Middle frontal gyrus (tissue), 1 donor: ENCODE data around the gene MLANA.

ENCODE experiments used
- DNase-seq: peaks from one replicate; pipeline ENCODE4 v3.0.0-alpha.2; 2015; ENCODE audit warnings: low spot score; ENCODE audit errors: extremely low spot score

The MLANA gene

DNA sequence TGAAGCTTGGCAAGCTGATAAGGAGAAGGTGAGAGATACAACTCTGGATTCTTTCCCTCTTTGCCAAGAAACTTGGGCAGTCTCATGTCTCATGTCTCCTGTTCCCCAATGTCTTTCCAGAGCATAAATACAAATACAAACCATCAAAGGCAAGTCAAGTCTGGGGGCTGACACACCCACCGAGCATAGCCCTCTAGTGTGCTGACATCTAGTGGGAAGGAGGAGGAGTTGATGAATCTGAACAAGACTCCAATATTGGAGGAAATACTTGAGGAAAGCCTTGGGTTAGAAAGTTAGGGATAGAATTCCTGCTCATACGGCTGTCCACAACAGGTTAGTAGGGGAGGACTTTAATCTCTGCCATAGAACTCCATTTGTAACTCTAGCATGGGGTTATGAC, 8.6 kb downstream of the MLANA start:
- no peak for DNase-seq

DNA sequence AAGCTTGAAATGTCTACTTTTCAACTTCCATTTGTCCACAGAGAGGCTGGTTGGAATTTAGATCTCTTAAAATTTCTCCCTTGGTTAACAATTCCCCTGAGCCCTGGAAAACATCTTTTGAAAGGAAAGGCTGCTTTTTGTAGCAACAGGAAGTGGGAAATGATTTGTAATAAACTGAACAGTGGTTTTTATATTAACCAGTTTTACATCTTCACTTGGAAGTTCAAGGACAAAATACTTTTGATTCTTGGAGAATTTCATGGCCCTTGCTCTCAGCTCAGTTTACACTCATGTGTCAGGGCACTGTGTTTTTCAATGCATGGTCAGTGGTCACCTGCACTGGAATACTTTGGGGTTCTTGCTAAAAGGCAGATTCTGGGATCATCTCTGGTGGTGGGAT, 9.9 kb downstream of the MLANA start:
- no peak for DNase-seq

DNA sequence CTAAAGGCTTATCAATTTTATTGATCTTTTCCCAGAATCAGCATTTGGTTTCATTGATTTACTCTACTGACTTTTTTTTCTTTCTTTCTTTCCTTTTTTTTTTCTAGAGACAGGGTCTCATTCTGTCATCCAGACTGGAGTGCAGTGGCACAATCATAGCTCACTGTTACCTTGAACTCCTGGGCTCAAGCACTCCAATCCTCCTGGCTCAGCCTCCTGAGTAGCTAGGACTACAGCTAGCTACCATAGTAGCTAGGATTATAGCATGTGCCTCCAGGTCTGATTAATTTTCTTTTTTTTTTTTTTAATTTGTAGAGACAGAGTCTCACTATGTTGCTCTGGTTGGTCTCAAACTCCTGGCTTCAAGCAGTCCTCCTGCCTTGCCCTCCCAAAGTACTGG, 11.7 kb downstream of the MLANA start:
- no peak for DNase-seq

DNA sequence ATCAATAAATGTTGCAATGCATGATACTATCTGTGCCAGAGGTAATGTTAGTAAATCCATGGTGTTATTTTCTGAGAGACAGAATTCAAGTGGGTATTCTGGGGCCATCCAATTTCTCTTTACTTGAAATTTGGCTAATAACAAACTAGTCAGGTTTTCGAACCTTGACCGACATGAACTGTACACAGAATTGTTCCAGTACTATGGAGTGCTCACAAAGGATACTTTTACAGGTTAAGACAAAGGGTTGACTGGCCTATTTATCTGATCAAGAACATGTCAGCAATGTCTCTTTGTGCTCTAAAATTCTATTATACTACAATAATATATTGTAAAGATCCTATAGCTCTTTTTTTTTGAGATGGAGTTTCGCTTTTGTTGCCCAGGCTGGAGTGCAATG, 18.2 kb downstream of the MLANA start:
- DNase-seq = no peak

DNA sequence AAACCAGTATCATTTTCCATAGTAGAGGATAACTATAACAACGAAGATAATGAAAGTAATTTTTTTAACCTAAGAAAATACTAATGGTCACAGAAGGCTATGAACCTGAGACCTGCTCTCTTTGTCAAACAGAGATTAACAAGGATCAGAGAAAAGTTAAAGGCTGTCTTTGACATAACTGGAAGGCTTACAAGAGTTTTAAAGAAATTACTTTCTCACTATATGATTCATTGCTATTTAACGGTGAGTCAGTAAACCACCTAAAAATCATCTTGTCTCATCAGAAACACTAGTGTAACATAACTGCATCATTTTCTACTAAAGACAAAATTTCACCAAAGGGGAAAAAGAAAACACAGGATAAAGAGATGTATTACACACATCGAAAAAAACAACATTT, 19.3 kb downstream of the MLANA start:
- DNase-seq = no peak

DNA sequence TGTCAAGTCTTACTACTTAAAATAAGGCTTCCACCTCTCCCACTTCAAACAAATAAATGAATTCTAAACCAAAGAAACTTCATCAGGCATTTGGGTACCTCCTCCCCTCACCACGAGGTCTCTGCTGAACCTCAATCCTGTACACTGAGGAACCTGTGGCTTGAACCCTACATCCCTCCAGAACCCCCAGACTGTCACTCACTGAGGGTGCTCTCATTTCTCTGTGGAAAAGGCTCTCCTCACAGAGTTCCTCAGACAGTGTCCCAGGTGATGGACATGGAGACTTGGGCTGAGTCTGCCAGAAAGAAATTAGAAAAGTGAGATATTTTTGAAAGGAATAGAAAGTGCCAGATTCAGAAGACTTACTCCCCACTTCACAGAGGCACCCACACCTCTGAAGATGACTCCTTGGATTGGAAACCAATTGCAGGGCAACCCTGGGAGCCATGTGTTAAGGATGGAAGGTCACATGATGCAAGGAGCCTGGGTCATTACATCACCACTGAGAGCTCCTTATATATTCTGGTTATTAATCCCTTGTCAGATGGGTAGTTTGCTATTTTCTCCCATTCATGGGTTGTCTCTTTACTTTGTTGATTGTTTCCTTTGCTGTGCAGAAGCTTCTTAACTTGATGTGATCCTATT, 19.8 kb downstream of the MLANA start:
- no peak for DNase-seq

DNA sequence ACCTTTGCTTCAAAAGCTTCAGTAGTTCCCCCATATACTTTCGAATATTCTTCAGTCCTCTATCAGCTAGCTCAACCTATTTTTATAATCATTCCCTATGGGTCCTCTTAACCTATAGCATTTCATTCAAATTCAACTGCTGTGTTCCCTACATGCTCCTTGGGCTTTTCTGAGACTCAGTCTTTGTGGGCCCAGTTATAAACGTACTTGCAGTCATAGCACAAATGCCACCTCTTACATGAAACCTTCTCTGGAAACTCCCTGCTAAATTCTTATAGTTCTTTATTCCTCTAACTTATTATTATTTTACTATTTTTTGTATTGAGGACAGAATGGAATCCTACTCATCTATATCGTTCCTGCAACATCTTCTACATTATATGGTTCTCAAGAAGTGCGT, 24.7 kb downstream of the MLANA start:
- DNase-seq = no peak

DNA sequence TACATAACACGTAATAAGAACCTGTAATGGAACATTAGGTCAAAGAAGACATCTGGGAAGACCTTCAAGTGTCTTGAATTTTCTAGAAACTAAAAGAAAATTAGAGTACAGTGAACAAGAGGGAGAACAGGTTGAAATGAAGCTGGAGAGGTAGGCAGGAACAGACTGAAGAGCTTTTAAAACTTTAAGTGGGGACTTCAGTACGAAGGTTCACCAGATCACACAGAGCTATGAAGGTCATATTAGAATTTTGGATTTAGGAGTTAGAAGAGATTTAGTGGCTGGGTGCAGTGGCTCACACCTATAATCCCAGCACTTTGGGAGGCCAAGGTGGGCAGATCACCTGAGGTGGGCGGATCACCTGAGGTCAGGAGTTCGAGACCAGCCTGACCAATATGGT, 26.6 kb downstream of the MLANA start:
- no peak for DNase-seq

DNA sequence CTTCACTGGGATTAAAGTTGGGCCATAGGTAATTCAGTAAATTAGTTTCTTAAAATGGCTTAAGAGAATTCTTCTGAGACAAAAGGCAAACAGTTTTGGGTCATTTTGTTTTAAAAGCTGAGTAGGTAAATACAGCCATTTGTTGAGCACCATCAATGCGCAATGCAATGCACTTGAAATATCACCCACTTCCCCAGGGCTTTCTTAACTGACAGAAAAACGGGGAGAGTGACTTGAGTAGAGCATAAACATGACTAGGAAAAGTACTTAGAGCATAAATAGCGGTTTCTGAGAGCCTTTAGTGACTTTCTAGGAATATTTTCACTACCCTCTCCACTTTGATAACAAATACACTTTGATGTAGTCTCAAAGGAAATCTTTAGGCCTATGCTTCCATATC, 27.2 kb downstream of the MLANA start:
- DNase-seq = no peak

DNA sequence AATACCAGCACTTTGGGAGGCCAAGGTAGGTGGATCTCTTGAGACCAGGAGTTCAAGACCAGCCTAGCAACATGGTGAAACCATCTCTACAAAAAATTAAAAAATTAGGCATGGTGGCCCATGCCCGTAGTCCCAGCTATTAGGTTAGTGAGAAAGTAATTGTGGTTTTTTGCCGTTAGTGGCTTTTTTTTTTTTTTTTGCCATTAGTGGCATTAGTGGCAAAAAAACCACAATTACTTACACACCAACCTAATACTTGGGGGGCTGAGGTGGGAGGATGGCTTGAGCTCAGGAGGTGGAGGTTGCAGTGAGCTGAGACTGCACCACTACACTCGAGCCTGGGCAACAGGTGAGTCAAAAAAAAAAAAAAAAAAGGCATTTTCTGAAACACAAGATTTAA, 27.8 kb downstream of the MLANA start:
- DNase-seq = no peak

DNA sequence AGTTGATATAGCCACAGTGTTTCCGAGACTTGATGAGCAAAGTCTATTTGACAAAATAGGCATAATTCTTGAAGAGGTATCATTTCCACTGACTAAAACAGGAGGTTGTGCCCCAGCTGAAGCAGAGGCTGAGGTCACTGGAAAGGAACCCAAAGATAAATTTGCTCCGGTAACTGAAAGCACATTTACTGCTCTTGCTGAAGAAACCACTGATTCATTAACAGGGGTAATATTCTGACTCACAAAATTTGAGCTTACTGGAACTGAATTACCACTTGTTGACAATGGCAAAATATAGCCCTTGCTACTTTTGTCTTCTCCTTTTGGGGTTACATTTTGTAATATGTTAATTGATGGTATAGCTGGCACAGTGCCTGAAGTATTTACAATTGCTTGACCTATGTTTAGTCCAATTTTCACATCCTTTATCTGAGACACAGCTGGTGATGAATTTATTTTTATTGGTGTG, 30.2 kb downstream of the MLANA start:
- no peak for DNase-seq

DNA sequence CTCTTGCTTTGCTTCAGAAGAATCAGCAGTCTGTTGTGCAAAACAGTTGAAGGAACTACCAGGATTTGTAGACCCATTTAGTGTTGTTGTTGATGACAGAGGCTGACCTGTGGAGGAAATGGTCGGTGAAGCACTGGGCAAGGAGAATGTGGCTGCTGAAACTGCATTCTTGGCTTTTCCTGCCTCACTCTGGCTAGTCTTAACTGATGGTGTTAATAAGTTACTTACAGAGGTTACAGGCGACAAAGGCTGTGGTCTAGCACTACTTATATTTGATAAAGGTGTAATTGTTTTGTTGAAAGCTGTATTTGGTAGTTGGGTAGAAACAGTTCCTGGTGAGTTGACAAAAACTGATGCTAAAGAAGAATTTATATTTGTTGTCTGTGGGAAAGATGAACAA, 31.5 kb downstream of the MLANA start:
- DNase-seq = no peak

DNA sequence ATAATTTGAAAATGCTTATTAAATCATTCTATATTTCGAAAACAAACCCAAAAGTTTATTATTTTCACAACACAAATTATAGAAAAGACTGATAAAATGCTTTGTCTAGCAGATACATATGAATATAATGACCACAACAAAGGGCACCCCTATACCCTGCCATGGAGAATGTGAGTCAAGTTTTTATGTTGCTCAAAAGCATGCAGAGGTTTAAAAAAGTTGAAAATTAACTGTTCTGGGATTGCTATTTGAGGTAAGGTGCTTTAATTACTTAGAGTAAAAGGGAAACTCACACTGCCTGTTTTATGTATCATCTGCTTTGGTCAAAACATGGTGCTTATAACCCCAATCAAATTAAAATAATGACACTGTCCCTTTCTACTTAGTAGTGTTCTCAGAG, 41.0 kb downstream of the MLANA start:
- DNase-seq = no peak

DNA sequence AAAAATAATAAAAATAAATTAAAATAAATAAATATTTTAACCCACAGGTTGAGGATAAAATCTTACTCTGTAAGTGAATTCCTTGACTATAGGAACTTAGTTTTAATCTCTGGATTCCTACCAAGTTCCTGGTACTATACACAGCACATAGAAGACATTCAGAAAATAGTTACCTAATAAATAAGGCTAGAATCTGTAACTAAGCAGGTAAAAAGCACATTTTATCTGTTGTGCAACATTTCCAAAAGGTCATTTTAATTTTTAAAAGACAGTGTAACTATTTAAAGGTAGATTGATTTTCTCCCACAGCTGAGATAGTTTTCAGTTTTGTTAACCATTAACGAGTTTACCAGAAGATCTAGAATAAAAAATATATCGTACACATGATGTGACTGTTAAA, 47.8 kb downstream of the MLANA start:
- no peak for DNase-seq

DNA sequence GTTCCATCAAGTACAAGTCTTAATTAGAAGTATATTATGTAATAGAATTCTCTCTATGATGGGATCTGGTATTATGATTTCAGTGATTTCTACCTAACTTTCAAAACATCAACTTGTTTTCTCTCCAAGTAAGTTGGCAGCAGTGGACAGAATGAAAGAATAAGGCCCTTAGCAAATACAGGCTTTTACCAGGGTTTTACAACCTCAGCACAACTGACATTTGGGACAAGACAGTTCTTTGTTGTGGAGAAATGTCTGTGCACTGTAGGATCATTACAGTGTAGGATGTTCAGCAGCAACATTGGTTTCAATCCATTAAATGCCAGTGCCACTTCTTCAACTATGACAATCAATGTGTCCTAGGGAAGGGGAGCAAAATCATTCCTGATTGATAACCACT, 48.8 kb downstream of the MLANA start:
- DNase-seq = no peak

DNA sequence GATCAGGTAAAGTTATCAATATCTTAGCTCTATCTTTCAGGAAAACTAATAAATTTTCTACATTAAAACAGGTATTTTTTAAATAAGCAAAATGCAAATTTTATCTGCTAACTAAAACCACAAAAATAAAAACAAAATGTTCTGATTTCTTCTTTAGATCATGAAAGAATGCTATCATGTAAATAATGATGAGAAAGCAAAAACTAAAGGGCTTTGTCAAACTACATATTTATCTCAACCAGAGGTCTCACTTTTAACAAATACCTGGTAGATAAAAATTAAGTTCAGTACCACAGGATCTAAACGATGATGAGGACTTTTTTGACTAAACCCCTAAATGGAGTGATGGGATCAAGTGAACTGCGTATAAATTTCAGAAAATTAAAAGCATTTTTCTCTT, 50.5 kb downstream of the MLANA start:
- no peak for DNase-seq

DNA sequence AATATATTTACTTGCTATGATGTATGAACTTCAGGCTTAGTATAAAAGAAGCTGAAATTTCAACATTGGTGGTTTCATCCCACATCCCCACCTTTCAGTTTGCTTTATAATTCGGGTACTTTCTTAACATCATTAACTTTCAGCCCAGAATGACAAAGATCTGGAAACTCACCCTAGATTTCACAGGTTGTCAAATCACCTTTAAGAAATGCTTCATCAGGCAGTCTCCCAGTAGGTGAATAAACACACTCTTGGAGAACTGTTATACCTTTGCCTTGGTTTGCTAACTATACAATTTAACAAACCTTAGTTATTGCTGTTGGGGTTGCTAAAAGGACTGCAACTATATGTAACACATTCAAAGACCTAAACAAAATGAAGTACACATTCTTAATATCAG, 54.4 kb downstream of the MLANA start:
- DNase-seq = no peak

DNA sequence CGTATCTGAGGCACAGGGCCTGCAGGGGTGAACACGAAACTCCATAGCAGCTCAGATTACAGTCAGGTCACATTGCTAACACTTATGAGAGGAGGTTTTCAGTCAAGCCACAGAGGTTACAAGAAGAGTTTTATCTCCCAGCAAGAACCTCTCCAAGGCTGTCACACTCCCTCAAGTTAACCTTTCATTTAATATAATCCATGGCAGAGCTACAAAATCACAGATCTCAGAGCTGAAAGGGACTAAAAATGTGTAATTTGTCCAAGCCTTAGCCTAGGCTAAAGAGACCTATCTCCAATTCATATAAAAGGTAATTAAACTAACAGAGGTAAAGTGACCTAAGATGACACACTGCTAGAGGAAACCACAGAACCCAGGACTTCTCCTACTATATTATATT, 57.2 kb downstream of the MLANA start:
- no peak for DNase-seq

DNA sequence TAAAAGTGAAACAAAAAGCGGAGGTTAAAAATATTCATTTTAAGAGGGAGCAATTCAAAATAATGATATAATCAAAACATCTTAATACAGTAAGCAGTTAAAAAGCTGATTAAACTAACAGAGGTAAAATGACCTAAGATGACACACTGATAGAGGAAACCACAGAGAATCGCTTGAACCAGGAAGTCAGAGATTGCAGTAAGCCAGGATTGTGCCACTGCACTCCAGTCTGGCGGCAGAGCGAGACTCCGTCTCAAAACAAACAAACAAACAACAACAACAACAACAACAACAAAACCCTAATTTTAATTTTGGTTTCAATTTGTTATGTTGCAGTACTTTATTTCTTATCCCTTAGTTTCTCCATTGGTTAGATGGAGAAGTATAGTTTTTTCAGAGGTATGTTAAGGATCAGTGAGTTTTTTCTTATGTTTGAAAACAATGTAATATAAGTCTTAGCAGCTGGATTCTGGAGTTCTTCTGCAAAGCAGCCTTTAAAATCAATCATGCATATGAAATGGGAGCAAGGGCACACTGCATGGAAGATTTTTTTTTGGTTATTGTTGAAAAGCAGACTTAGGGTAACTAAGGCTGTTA, 58.5 kb downstream of the MLANA start:
- no peak for DNase-seq

DNA sequence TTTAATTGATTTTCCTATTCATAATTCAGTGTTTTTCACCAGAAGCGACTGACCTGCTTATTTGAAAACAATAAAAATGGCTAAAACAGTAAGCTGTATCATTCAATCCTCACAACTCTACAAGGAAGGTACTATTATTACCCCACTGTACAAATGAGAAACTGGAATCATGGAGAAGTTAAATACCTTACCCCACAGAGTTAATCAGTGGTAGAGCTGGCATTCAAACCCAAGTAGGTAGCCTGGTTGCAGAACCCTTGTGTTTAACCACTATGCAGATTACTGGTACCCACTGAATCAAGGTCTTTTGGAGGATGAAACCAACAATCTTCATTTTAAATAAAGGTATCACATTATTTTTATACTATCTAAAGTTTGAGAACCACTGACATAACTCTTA, 59.6 kb downstream of the MLANA start:
- no peak for DNase-seq

DNA sequence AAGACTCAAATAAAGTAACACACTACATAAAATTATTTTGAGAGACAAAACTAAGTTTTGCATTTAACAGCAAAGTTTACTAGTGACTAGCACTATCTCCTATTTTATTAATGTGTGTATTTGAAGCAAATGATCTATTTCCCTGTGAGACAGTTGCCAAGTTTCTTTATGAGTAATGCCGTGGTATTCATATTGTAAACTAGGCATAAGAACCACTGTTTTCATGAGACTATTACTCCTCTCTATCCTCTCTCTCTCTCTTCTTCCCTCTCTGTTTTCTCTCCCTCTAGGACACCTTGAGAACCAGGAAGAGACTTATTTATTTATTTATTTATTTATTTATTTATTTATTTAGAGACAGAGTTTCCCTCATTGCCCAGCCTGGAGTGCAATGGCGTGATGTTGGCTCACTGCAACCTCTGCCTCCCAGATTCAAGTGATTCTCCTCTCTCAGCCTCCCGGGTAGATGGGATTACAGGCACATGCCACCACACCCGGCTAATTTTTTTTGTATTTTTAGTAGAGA, 61.1 kb downstream of the MLANA start:
- DNase-seq = no peak

DNA sequence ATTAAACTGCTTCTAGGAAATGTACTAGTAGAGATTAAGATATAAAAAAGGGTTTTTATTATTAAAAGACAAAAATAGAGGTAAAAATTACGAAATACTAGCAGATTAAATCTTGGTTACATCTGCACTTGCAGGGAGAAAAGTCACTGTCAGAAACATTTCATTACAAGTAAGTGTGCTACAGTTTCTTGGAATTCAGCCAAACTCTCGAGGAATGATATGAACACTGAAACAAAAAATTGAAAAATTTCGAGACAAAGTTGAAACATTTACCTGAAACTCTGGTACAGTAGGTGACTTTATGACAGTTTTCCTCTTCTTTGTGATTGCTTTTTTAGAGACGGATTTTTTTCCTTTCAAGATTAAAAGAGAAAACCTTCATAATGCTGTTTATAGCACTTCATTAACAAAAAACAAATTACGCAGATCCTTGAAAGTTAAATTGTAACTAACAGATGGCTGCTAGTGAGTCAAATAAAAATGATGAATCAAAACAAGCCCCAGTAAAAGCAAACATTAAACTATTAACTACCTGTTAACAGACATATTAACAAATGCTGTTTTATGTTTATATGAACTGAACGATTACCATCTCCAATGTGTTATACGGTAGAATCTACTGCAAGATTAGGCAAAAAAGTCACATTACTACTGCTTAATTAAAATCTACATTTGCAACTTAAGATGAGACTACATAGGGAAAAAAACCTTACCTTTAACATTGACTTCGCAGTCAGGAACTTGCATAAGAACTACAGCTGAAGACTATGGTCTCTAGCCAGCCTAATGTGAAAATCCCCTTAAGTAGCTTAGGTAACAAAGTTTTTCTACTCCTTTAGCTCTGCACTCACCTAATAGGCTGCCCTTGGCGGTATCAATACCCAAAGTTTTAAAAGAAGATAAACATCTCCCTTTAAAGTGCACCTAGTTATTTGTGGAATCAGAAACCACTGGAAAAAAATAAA, 63.3 kb downstream of the MLANA start:
- no peak for DNase-seq
